Measurements from ENCODE around the gene IDH3B. TPM values are rescaled to one million over a fixed set of nuclear protein-coding genes. Genes with fewer than 3 reads are reported as not detected.
"Not testable (repeated sequence)": the region's sequence is repeated elsewhere in the genome, so short reads cannot be mapped to it uniquely, and the experiment has no call there.

The IDH3B gene
- total RNA-seq = 51.6 TPM

- DNase-seq = peak; percentile 86
Measured at GRCh38 chr20:2663887-2664719, at the start of gene IDH3B. IDH3B (minus strand) TSS chr20:2664216; CDS start chr20:2664188, 28 bp downstream.

DNA sequence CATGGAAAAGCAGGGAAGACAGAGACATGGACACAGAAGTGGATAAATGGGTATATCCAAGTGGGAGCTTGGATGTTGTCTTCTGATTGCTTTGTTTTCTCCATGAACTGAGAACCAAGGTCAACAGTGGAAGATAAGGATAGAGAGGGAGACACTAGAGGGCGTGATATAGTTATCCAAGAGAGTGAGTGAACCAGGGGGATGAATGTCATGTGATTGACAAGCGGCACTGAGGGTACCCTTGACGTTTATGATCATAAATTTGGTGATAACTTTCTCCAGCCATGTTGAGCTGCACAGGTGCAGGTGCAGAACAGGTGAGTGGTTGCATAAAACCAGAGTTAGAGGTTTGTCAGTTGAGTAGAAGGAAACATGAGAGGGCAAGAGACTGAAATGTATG lies 49.3 kb upstream of the IDH3B start:
- DNase-seq = no peak

- no peak for DNase-seq
Measured at GRCh38 chr20:2709205-2709981, 45.4 kb upstream of the IDH3B start.

DNA sequence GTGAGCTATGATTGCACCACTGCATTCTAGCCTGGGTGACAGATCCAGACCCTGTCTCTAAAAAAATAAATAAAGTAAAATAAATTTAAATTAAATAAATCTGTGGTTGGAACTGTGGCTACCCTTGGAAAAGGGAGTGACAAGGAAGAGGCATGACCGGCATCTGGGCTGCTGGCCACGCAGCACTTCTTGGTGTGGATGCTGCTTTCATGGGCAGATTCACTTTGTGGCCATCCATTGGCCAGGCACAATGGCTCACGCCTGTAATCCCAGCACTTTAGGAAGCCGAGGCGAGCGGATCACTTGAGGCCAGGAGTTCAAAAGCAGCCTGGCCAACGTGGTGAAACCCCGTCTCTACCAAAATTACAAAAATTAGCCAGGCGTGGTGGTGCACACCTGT lies 44.6 kb upstream of the IDH3B start:
- no peak for DNase-seq

DNA sequence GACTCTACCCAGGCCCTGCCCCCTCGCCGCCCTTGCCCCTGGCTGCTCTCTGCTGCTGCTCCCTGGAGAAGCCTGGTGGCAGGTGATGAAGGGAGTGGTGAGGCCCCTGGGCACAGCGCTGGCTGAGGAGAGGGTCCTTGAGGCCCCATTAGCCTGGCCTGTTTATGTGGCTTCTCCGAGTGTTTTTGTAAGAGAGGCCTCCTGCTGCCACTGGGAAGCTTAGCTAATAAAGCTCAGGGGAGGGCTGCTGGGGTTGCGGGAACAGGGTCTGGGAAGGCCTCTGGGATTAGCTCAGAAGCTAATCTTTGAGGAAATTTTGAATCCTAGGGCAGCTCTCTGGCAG lies 44.0 kb upstream of the IDH3B start:
- DNase-seq = no peak

- no peak for DNase-seq
Measured at GRCh38 chr20:2707353-2708072, 43.5 kb upstream of the IDH3B start.

DNA sequence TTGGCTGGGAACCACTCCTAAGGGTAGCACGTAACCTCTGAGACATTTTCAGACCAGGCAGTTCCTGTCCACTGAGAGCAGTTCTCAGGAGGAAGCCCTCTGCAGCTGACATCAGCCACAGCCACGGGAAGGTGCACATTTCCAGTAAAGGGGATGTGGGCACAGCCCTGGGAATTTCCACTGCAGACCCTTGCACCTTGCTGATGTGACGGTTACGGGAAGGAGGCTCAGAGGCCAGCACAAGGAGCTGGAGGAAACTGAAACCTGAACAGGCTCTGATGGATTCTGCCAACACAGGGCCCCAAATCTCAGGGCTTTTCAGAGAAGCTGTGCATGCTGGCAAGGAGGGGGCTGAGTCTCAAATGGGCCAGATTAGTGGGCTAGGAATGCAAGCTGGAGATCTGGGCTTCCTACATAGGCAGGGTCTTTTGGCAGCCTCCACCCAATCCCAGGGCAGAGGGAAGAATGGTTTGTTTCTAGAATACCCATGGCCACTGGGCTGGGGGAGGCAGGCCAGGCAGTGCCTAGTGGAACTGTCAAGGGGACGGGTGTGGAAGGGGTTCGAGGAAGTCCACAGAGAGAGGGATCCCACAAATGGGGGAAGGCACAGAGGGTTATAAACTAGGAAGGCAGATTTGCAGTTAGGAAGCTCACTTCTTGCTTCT lies 42.8 kb upstream of the IDH3B start:
- no peak for DNase-seq

- DNase-seq = no peak
Measured at GRCh38 chr20:2705931-2706645, 42.1 kb upstream of the IDH3B start.

DNA sequence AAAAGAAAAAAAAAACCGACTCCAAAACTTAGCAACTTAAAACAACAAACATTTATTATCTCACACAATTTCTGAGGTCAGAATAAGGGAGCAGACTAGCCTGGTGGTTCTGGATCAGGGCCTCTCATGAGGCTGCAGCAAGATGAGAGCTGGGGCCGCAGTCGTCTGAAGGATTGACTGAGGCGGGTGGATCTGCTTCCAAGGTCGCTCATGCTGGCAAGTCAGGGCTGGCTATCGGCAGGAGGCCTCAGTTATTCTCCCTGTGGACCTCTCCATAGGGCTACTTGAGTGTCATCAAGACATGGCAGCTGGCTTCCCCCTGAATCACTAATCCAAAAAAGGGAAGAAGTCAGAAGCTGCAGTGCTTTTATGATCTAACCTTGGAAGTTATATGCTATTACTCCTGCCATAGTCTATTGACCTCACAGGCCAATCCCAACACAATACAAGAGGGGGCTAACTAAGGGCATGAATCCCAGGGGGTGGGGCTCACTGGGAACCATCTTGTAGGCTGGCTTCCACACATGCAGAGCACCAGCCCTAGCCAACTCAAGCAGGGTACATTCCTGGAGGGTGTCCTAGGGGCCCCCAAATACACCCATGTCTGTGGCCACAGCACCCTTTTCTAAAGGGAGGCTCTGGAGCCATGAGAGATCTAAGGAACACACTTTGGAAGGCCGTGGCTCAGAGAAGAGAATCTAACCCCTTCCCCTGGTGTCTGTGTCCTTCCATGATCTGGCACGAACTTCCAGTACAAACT lies 39.9 kb upstream of the IDH3B start:
- no peak for DNase-seq

DNA sequence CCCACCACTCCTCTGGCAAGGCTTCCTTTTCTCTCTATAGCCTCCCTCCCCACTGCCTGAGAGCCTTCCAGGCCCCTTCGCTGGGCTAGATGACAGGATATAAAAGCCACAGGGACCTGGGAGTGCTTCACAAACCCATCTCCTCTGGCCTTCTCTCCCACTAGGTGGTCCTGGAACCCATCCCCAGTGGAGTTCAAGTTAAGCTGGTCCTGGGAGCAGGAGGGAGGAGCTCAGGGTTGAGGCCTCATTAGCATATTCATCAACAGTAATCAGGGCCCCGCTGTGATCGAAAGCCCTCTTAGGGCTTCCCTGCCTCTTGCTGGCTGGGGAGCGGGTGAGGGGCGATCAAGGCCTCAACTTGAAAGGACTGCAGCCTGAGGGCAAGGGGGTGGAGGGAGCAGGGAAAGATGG lies 37.7 kb upstream of the IDH3B start:
- DNase-seq = no peak

GRCh38 chr20:2700913-2701620 lies 37.1 kb upstream of the IDH3B start:
- no peak for DNase-seq

GRCh38 chr20:2699775-2700413 lies 35.9 kb upstream of the IDH3B start:
- no peak for DNase-seq

DNA sequence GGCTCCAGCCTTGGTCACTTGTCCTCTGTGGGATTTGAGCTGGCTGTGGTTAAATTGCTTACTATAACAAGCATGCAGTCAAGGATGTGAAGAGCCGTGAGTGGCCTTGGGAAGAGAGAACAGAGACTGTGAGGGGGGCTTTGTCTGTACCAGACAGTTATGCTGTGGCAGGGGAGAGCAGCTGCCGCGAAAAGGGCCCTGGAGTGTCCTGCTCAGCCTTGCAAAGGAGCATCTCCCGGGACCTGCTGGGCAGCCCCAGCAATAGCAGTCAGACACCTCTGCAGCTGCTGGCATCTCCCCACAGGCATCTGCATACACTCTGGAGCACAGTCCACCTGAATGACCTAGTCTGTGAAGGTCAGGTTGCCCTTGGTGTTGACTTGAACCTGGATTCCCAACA lies 34.9 kb upstream of the IDH3B start:
- DNase-seq = no peak

GRCh38 chr20:2698186-2698817 lies 34.3 kb upstream of the IDH3B start:
- no peak for DNase-seq

DNA sequence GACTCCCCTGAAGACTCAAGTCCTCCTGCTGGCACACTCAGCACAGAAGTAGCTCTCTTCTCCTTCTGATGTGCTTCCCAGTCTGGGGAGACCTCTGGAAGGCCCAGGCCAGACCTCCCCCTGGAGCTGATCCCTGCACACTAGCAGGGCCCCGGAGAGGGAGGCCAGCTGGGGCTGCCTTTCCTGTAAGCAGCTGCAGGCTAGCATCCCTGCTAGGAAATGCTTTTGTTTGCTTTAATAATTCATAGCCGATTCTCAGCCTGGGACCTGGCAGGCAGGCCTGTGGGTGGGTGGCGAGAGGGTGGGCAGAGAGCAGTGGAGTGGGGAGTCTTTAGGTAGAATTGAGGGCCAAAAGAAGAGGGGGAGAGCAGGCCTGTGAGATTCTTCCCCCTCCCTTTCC lies 33.8 kb upstream of the IDH3B start:
- DNase-seq = no peak

GRCh38 chr20:2696646-2697045 lies 32.6 kb upstream of the IDH3B start:
- DNase-seq = no peak

DNA sequence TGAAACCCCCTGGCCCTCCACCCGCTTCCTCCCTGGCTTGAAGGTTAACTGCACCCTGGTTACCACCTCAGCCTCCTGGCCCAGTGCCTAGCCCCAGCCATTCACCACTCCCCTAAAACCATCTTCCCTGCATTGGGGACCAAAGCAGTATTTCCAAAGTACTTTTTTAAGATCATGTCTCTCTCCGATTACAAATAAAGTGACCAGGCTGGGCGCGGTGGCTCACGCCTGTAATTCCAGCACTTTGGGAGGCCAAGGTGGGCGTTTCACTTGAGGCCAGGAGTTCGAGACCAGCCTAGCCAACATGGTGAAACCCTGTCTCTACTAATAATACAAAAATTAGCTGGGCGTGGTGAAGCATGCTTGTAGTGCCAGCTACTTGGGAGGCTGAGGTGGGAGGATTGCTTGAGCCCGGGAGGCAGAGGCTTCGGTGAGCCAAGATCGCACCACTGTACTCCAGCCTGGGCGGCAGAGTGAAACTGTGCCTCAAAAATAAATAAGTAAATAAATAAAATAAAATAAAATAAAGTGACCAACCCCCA lies 32.0 kb upstream of the IDH3B start:
- DNase-seq = not testable (repeated sequence)

GRCh38 chr20:2695206-2695983 lies 31.4 kb upstream of the IDH3B start:
- DNase-seq = no peak

All from occipital lobe (tissue), 2 donors.